A549 (cell line): Measurements from ENCODE around the gene TTC39B.

Experiments used
- BHLHE40 ChIP-seq: IDR thresholded peaks from 2 replicates; pipeline ENCODE4 v1.6.1; 2012; ENCODE audit warnings: low read depth, low read length, inconsistent platforms
- EP300 ChIP-seq, 2 experiments: fragments of >200 bp; sonication (Bioruptor Twin); formaldehyde crosslinking; IDR thresholded peaks; 2 replicates in 1 of 2; 3 replicates in 1 of 2; pipeline ENCODE4 v1.6.1; 2016 to 2017
- HOXB13 ChIP-seq: fragments of 250-450 bp; sonication (Bioruptor Pico); IDR thresholded peaks from 2 replicates; pipeline ENCODE4 v1.5.0; 2020; ENCODE audit warnings: low read depth, mild to moderate bottlenecking, moderate library complexity
- POLR2A ChIP-seq: IDR thresholded peaks from 2 replicates; pipeline ENCODE4 v1.6.1; 2012; ENCODE audit warnings: mild to moderate bottlenecking, low read length
- POLR2AphosphoS2 ChIP-seq: conservative IDR thresholded peaks from 2 replicates; pipeline ENCODE4 v1.6.1; 2012; ENCODE audit warnings: low read length, improper control_type of control experiment, inconsistent platforms
- RFX5 ChIP-seq: fragments of 450-650 bp; IDR thresholded peaks from 2 replicates; pipeline ENCODE4 v1.7.1; 2014; ENCODE audit warnings: antibody characterized with exemption, mild to moderate bottlenecking, moderate library complexity
- ZFP36 ChIP-seq: fragments of 450-650 bp; IDR thresholded peaks from 2 replicates; pipeline ENCODE4 v1.6.1; 2014; ENCODE audit warnings: borderline replicate concordance; ENCODE audit not compliant: partially characterized antibody
- TF ChIP-seq, protein P1 (sequence below): fragments of >200 bp; sonication (Bioruptor Twin); formaldehyde crosslinking; IDR thresholded peaks from 3 replicates; pipeline ENCODE4 v1.5.1; 2016
- TF ChIP-seq, protein P2 (sequence below): IDR thresholded peaks from 2 replicates; pipeline ENCODE4 v1.6.1; 2012

DNA sequence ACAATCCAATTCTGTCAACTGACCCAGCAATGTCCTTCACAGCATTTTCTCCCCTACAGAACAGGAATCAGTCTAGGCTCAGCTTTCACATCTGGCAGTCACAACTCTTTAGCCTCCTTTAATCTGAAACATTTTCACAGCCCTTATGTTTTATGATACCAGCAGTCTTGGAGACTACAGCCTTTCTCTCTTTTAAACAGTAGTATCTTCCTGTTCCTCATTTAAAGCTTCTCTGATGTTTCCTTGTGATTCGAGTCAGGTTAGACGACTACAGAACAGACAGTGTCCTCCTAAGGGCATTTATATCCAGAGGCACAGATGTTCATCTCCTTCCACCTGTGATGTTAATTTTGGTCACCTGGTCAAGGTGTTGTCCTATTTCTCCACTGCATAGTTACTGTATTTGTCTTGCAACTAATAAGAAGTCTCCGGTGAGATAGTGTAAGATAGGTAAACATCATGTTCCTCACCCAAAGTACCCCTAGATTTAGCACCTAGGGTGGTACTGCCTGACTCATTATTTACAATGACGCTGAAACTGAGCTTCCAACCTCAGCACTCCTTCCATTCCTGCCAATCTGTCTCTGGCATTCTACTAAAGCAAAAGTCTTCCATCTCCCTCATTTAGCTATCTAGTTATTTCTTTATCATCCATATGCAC lies 20.7 kb downstream of the TTC39B start:
- TF ChIP-seq, protein P1, sequence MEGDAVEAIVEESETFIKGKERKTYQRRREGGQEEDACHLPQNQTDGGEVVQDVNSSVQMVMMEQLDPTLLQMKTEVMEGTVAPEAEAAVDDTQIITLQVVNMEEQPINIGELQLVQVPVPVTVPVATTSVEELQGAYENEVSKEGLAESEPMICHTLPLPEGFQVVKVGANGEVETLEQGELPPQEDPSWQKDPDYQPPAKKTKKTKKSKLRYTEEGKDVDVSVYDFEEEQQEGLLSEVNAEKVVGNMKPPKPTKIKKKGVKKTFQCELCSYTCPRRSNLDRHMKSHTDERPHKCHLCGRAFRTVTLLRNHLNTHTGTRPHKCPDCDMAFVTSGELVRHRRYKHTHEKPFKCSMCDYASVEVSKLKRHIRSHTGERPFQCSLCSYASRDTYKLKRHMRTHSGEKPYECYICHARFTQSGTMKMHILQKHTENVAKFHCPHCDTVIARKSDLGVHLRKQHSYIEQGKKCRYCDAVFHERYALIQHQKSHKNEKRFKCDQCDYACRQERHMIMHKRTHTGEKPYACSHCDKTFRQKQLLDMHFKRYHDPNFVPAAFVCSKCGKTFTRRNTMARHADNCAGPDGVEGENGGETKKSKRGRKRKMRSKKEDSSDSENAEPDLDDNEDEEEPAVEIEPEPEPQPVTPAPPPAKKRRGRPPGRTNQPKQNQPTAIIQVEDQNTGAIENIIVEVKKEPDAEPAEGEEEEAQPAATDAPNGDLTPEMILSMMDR: no peak
- TF ChIP-seq POLR2A (no peak), BHLHE40 (no peak), EP300 (IDR thresholded peaks at IDR 0.05) (no peak), POLR2AphosphoS2 (no peak), RFX5 (no peak), ZFP36 (no peak), HOXB13 (CRISPR knock-in tag) (no peak)
- TF ChIP-seq, protein P2, sequence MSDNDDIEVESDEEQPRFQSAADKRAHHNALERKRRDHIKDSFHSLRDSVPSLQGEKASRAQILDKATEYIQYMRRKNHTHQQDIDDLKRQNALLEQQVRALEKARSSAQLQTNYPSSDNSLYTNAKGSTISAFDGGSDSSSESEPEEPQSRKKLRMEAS: no peak
